NCI-H2171 treated with DMSO at 0.1 percent for 48 hours (cell line): ENCODE measurements around the gene GREB1.

Experiments used
- DNase-seq: peaks from one replicate; lab custom pipeline; 2025; lab: John Stamatoyannopoulos, UW

The GREB1 gene

GRCh38 chr2:11539317-11540147 lies 5.7 kb downstream of the GREB1 start:
- peak; percentile 29 for DNase-seq

- DNase-seq, result peak; percentile 38
Measured at GRCh38 chr2:11540148-11540995, 6.5 kb downstream of the GREB1 start.

GRCh38 chr2:11540996-11541692 lies 7.3 kb downstream of the GREB1 start:
- no peak for DNase-seq

GRCh38 chr2:11541693-11542274 lies 7.9 kb downstream of the GREB1 start:
- DNase-seq, result no peak

- DNase-seq, result no peak
Measured at GRCh38 chr2:11542275-11542819, 8.5 kb downstream of the GREB1 start.

GRCh38 chr2:11543337-11544216 lies 9.7 kb downstream of the GREB1 start:
- no peak for DNase-seq

- no peak for DNase-seq
Measured at GRCh38 chr2:11546072-11546471, 12.2 kb downstream of the GREB1 start.

GRCh38 chr2:11547912-11548497 lies 14.2 kb downstream of the GREB1 start:
- DNase-seq, result no peak

GRCh38 chr2:11550302-11550701 lies 16.5 kb downstream of the GREB1 start:
- DNase-seq, result no peak

- DNase-seq, result no peak
Measured at GRCh38 chr2:11550901-11551568, 17.2 kb downstream of the GREB1 start.

- no peak for DNase-seq
Measured at GRCh38 chr2:11551569-11552259, 17.9 kb downstream of the GREB1 start.

GRCh38 chr2:11552260-11552638 lies 18.4 kb downstream of the GREB1 start:
- no peak for DNase-seq

- DNase-seq, result no peak
Measured at GRCh38 chr2:11553661-11554398, 20.0 kb downstream of the GREB1 start.

GRCh38 chr2:11554399-11554716 lies 20.5 kb downstream of the GREB1 start:
- DNase-seq, result no peak

GRCh38 chr2:11556101-11556806 lies 22.4 kb downstream of the GREB1 start:
- no peak for DNase-seq

- no peak for DNase-seq
Measured at GRCh38 chr2:11558214-11558886, 24.5 kb downstream of the GREB1 start.

GRCh38 chr2:11559066-11559785 lies 25.4 kb downstream of the GREB1 start:
- DNase-seq, result no peak
